ENCODE measurements around the gene MAP3K20. TPM values are rescaled to one million over a fixed set of nuclear protein-coding genes. Genes with fewer than 3 reads are reported as not detected.

Gene MAP3K20
- total and polyA plus RNA-seq, 2 of the 8 experiments (the other 6 are each of a cell fraction or from before 2014, with no cell fraction given) = 3.1 to 11.1 TPM

DNA sequence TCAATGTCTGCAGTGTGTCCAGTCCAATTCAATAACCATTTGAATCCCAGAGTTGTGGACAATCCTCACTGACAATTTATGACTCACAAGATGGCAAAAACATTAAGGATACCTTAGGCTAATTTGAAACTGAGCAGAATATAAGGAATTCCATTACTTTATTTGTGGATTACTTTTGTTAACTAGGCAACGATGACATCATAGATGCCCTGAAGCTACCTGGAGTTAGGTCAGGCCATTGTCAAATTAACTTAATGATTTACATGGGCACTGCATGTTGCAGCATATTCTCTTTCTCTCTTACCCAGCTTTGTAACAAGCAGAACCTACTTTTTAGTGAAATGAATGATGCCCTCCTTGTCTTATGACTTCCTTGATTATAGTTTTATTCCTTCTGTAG is 179.0 kb downstream of the MAP3K20 start:
- WGBS, 2 experiments (ENCODE audit: extremely low coverage in 1 of 2, insufficient coverage in 1 of 2, insufficient read length in 1 of 2, insufficient replicate concordance in 2 of 2, low coverage in 1 of 2, low lambda C conversion rate in 2 of 2, missing lambda C conversion rate in 1 of 2) = 83% methylated on average over 1 of the region's 1 CpG; no CpG with 5 or more reads in 1 of the 2 experiments
- Histone ChIP-seq H3K9me3 (ENCODE audit: insufficient read depth in 2 of 2, low read depth in 1 of 2, low read length in 1 of 2) (0 out of 4 replicates have a peak, but pooled peaks cover 0 to 3% of the 10 kb centered on the region in 2 experiments), H2AFZ (ENCODE audit: low read length) (no peak overlapping the region), H3K18ac (ENCODE audit: extremely low read depth, low read length) (no peak overlapping the region), H4K5ac (ENCODE audit: insufficient read length, low read depth, low read length) (no peak overlapping the region), H4K20me1 (replicated peaks in 1 of 2; ENCODE audit: control insufficient read depth in 1 of 2, insufficient read depth in 2 of 2, low read length in 2 of 2) (no peaks in the 10 kb centered on the region), H3K27me3 (replicated peaks in 1 of 4; ENCODE audit: control insufficient read depth in 3 of 4, extremely low read depth in 1 of 4, insufficient read depth in 3 of 4, low read length in 3 of 4) (no peaks in the 10 kb centered on the region), H2BK12ac (ENCODE audit: low read depth, low read length) (no peak overlapping the region), H3K56ac (replicated peaks; ENCODE audit: insufficient read length, low read depth, low read length) (no peak overlapping the region), H3K36me3 (ENCODE audit: control insufficient read depth in 2 of 4, insufficient read depth in 4 of 4, low read length in 3 of 4) (no peaks in the 10 kb centered on the region), H3K4me1 (replicated peaks in 1 of 4; ENCODE audit: control insufficient read depth in 3 of 4, insufficient read depth in 4 of 4, low read length in 3 of 4) (peaks cover 0 to 7% (median 4%) of the 10 kb centered on the region in 4 experiments; a peak in 3 of 7 replicates), H3K23ac (ENCODE audit: insufficient read length) (no peak overlapping the region), H3K23me2 (ENCODE audit: low read depth, low read length) (no peaks in the 10 kb centered on the region), H3K14ac (ENCODE audit: insufficient read length) (no peak overlapping the region), H3K79me2 (ENCODE audit: control insufficient read depth in 1 of 2, insufficient read depth in 2 of 2, low read length in 2 of 2) (no peaks in the 10 kb centered on the region), H2BK120ac (replicated peaks; ENCODE audit: low read depth, low read length) (no peak overlapping the region), H3K4me2 (ENCODE audit: insufficient read depth in 1 of 2, low read depth in 2 of 2, low read length in 2 of 2) (no peak overlapping the region), H2BK20ac (ENCODE audit: low read length) (no peak overlapping the region), H4K91ac (replicated peaks; ENCODE audit: insufficient read length, low read length) (no peak overlapping the region), H3K4me3 (ENCODE audit: extremely low read depth in 1 of 4, insufficient read depth in 2 of 4, low read depth in 3 of 4, low read length in 4 of 4) (no peak overlapping the region), H2AK5ac (ENCODE audit: low read depth, low read length) (no peak overlapping the region), H3K27ac (ENCODE audit: low read depth, low read length) (no peak overlapping the region), H3K4ac (replicated peaks; ENCODE audit: insufficient read length, low read depth, low read length) (no peak overlapping the region), H2BK5ac (ENCODE audit: low read depth, low read length) (no peak overlapping the region), H2BK15ac (ENCODE audit: low read length) (no peak overlapping the region), H3K79me1 (ENCODE audit: low read depth, low read length) (no peaks in the 10 kb centered on the region), H3K9ac (replicated peaks in 1 of 4; ENCODE audit: extremely low read depth in 1 of 4, low read depth in 3 of 4, low read length in 3 of 4) (no peak overlapping the region), H4K8ac (ENCODE audit: extremely low read depth, insufficient read depth, low read length) (no peak overlapping the region)
- CTCF ChIA-PET (ENCODE audit: partially characterized antibody) = interaction anchor here (0.7 to 1.3 kb wide), 3 partner anchors 16 to 505 kb away, joined by 3 to 4 read pairs (median 3); no protein-coding TSS in a partner anchor
- POLR2A ChIA-PET (ENCODE audit: partially characterized antibody) = no interaction called here
- TF ChIP-seq, protein P1, sequence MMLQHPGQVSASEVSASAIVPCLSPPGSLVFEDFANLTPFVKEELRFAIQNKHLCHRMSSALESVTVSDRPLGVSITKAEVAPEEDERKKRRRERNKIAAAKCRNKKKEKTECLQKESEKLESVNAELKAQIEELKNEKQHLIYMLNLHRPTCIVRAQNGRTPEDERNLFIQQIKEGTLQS (IDR thresholded peaks at IDR 0.05; ENCODE audit: insufficient read depth, low read depth, low read length) = no peak
- TF ChIP-seq E2F6 (IDR thresholded peaks at IDR 0.05) = no peak
- no peak for DNase-seq (ENCODE audit: low read depth in 1 of 2, low spot score in 2 of 2)
- FAIRE-seq = no peak

Data from H1 (cell line).